GM19463 (cell line): Measurements from ENCODE around the gene GLMN.

Experiments
- ATAC-seq: cut with Tn5 transposase; IDR thresholded peaks from one replicate; pipeline ENCODE4 v1.9.1; 2021; ENCODE audit warnings: mild to moderate bottlenecking, moderate library complexity; ENCODE audit not compliant: unreplicated experiment

Gene GLMN

GRCh38 chr1:92298573-92299476, at the start of gene GLMN, which contains the start of gene RPAP2:
GLMN (minus strand) TSS chr1:92298987; CDS start chr1:92297999, 988 bp downstream.
RPAP2 (plus strand) TSS chr1:92299059; CDS start chr1:92299074, 15 bp downstream.
- peak; percentile 97 for ATAC-seq

- ATAC-seq, result no peak
Observed at GRCh38 chr1:92346866-92347640, 48.3 kb upstream of the GLMN start.

- ATAC-seq, result no peak
Observed at GRCh38 chr1:92343061-92343460, 44.3 kb upstream of the GLMN start.

- no peak for ATAC-seq
Observed at GRCh38 chr1:92342401-92342800, 43.6 kb upstream of the GLMN start.

GRCh38 chr1:92340154-92340553, 41.4 kb upstream of the GLMN start:
- no peak for ATAC-seq

GRCh38 chr1:92333668-92334067, 34.9 kb upstream of the GLMN start:
- ATAC-seq, result no peak

GRCh38 chr1:92329347-92330129, 30.8 kb upstream of the GLMN start:
- ATAC-seq, result no peak

GRCh38 chr1:92327794-92328193, 29.0 kb upstream of the GLMN start:
- ATAC-seq, result no peak

GRCh38 chr1:92326681-92327080, 27.9 kb upstream of the GLMN start:
- ATAC-seq, result no peak

- no peak for ATAC-seq
Observed at GRCh38 chr1:92324784-92325183, 26.0 kb upstream of the GLMN start.

GRCh38 chr1:92323473-92324453, 25.0 kb upstream of the GLMN start:
- no peak for ATAC-seq

GRCh38 chr1:92317836-92318493, 19.2 kb upstream of the GLMN start:
- no peak for ATAC-seq

- no peak for ATAC-seq
Observed at GRCh38 chr1:92315766-92316599, 17.2 kb upstream of the GLMN start.

GRCh38 chr1:92314024-92314423, 15.2 kb upstream of the GLMN start:
- no peak for ATAC-seq

GRCh38 chr1:92310185-92310597, 11.4 kb upstream of the GLMN start:
- peak; percentile 50 for ATAC-seq

- no peak for ATAC-seq
Observed at GRCh38 chr1:92307980-92308379, 9.2 kb upstream of the GLMN start.

GRCh38 chr1:92306020-92306419, 7.2 kb upstream of the GLMN start:
- ATAC-seq, result no peak

- ATAC-seq, result no peak
Observed at GRCh38 chr1:92301021-92301420, 2.2 kb upstream of the GLMN start.
